Liver (tissue), 9 donors: Measurements from ENCODE around the gene SLC25A12. TPM values are rescaled to one million over a fixed set of nuclear protein-coding genes. Genes with fewer than 3 reads are reported as not detected.

Experiments
- DNase-seq: peaks from one replicate; pipeline ENCODE4 v3.0.0-alpha.2; 2017; ENCODE audit warnings: low spot score
- H3K27ac ChIP-seq, 2 donors: one replicate each; pipeline ENCODE4 v1.7.0; 2013; ENCODE audit warnings: inconsistent platforms in 2 of 2, low read length in 2 of 2, control low read depth in 1 of 2, low read depth in 1 of 2, mild to moderate bottlenecking in 1 of 2
- H3K27me3 ChIP-seq, 4 donors: one replicate each; pipeline versions ENCODE4 v1.6.1 to v1.7.0; 2013; ENCODE audit warnings: low read length in 3 of 4, inconsistent platforms in 1 of 4, mild to moderate bottlenecking in 1 of 4, moderate library complexity in 1 of 4; ENCODE audit not compliant: control insufficient read depth in 4 of 4, insufficient read depth in 4 of 4
- H3K36me3 ChIP-seq, 4 donors: one replicate each; pipeline versions ENCODE4 v1.6.1 to v1.7.0; 2013; ENCODE audit warnings: low read length in 3 of 4, mild to moderate bottlenecking in 3 of 4, low read depth in 1 of 4, moderate library complexity in 1 of 4; ENCODE audit not compliant: control insufficient read depth in 4 of 4, insufficient read depth in 3 of 4
- H3K4me1 ChIP-seq, 4 donors: one replicate each; pipeline versions ENCODE4 v1.6.1 to v1.7.0; 2013; ENCODE audit warnings: low read length in 3 of 4, mild to moderate bottlenecking in 3 of 4, moderate library complexity in 1 of 4; ENCODE audit not compliant: control insufficient read depth in 4 of 4, insufficient read depth in 4 of 4
- H3K4me3 ChIP-seq, 3 donors: one replicate each; pipeline versions ENCODE4 v1.6.1 to v1.7.0; 2013; ENCODE audit warnings: low read length in 3 of 3, control low read depth in 1 of 3, low read depth in 1 of 3, mild to moderate bottlenecking in 1 of 3
- H3K9ac ChIP-seq, 2 donors: one replicate each; pipeline ENCODE4 v1.7.0; 2013; ENCODE audit warnings: low read length in 2 of 2, mild to moderate bottlenecking in 2 of 2, moderate library complexity in 2 of 2, control low read depth in 1 of 2, low read depth in 1 of 2
- H3K9me3 ChIP-seq, 4 donors: one replicate each; pipeline versions ENCODE4 v1.6.1 to v1.7.0; 2013; ENCODE audit warnings: low read length in 3 of 4; ENCODE audit not compliant: control insufficient read depth in 4 of 4
- CTCF ChIP-seq: fragments of 150-350 bp; IDR thresholded peaks from 2 replicates; pipeline ENCODE4 v1.5.1; 2017; ENCODE audit warnings: improper control_type of control experiment, low read depth, low read length; ENCODE audit not compliant: missing input control
- HNF4A ChIP-seq, 2 donors: conservative IDR thresholded peaks; 2 replicates each; pipeline ENCODE4 v1.6.1; 2016; ENCODE audit warnings: antibody characterized with exemption in 2 of 2, mild to moderate bottlenecking in 2 of 2
- RAD21 ChIP-seq, 2 donors: IDR thresholded peaks; 2 replicates each; pipeline ENCODE4 v1.6.1; 2016; ENCODE audit warnings: antibody characterized with exemption in 2 of 2, mild to moderate bottlenecking in 2 of 2
- RXRA ChIP-seq, 2 donors: IDR thresholded peaks; 2 replicates each; pipeline ENCODE4 v1.6.1; 2017 to 2018; ENCODE audit warnings: antibody characterized with exemption in 2 of 2, mild to moderate bottlenecking in 1 of 2
- ZBTB33 ChIP-seq: IDR thresholded peaks from 2 replicates; pipeline ENCODE4 v1.6.1; 2016; ENCODE audit warnings: antibody characterized with exemption
- WGBS: extraction: QIAGEN DNeasy Blood & Tissue Kit; methylation state at CpG from one replicate; pipeline ENCODE4 v1.1.7; 2013; 5-methylcytosine and 5-hydroxymethylcytosine counted together
- polyA plus RNA-seq, 2 donors: library from polyadenylated mRNA; stranded (reverse) in 1 of 2; unstranded in 1 of 2; fragments of 200-250 nt in 1 of 2; fragments of >200 nt in 1 of 2; fragmentation: Nextera tagmentation in 1 of 2; extraction: Ambion mirVana in 1 of 2; gene quantifications; one replicate each; pipeline versions ENCODE4 v1.2.1 to v1.2.3, GENCODE V29; 2013 to 2015
- total RNA-seq, 2 donors: library from RNA; depleted of rRNA; stranded (reverse); fragments of >200 nt; gene quantifications; one replicate each; pipeline ENCODE4 v1.2.3, GENCODE V29; 2014
- TF ChIP-seq, protein P1 (sequence below): IDR thresholded peaks from 2 replicates; pipeline ENCODE4 v1.6.1; 2016; ENCODE audit warnings: antibody characterized with exemption
- TF ChIP-seq, protein P2 (sequence below): IDR thresholded peaks from 2 replicates; pipeline ENCODE4 v1.6.1; 2016; ENCODE audit warnings: antibody characterized with exemption
- TF ChIP-seq, protein P3 (sequence below): IDR thresholded peaks from 2 replicates; pipeline ENCODE4 v1.6.1; 2016; ENCODE audit warnings: antibody characterized with exemption, mild to moderate bottlenecking
- donor health status: healthy.
- donor health status: healthy.
- donor health status: healthy.
- donor health status: healthy.
- donor health status: healthy.

Gene SLC25A12
- total and polyA plus RNA-seq, 4 donors, result 0.46 to 4.4 (median 2.1) TPM

GRCh38 chr2:171788316-171788993 is 105.6 kb downstream of the SLC25A12 start:
- TF ChIP-seq, protein P1, sequence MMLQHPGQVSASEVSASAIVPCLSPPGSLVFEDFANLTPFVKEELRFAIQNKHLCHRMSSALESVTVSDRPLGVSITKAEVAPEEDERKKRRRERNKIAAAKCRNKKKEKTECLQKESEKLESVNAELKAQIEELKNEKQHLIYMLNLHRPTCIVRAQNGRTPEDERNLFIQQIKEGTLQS, result no peak
- no peak for TF ChIP-seq RAD21 (IDR thresholded peaks at IDR 0.05)
- TF ChIP-seq, protein P2, sequence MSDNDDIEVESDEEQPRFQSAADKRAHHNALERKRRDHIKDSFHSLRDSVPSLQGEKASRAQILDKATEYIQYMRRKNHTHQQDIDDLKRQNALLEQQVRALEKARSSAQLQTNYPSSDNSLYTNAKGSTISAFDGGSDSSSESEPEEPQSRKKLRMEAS, result no peak
- H3K27me3 ChIP-seq, result no peaks in the 10 kb centered on the region
- H3K4me3 ChIP-seq, result no peak overlapping the region
- DNase-seq, result no peak
- H3K4me1 ChIP-seq, result no peaks in the 10 kb centered on the region
- WGBS, result 82% methylated on average over 7 of the region's 7 CpGs
- no peak overlapping the region for H3K27ac ChIP-seq
- no peak overlapping the region for H3K9ac ChIP-seq
- peaks cover 0 to 2% (median 0%) of the 10 kb centered on the region in 4 donors for H3K36me3 ChIP-seq
- H3K9me3 ChIP-seq, result no peaks in the 10 kb centered on the region

DNA sequence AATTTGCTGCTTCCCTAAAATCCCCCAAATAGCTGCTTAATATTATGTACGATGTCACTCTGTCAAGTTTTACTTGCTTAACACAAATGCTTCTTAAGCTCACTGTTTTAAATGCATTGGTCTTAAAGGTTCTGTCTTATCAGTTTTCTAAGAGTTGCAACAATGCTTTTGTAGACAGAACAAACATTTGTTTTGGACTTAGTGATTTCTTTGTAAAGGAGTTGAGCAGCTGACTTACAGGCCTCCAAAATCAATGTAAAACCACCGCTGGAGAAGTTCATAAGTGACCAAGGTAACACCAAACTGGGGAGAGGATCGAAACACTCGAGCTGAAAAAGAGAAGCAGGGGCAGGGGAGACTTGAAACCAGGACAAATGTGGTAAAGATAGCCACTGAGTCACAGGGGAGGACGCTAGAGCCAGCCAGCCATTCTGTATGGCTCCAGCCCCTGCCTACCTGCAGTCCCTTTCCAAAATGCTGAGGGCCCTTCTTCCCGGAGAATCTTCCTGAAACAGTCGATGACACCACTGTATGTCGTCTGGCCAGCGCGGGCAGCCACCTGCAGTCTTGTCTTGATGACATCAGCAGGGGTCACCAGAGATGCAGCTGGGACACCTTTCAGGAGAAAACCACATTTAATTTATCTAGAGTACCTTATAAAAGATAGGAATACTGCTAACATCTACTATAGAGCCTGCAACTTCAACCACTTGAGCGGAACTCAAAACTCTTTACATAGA is 106.5 kb downstream of the SLC25A12 start:
- 69% methylated on average over 11 of the region's 11 CpGs for WGBS

More for the DNA sequence above, 106.5 kb downstream of the SLC25A12 start:
- peaks cover 0 to 2% (median 0%) of the 10 kb centered on the region in 4 donors for H3K36me3 ChIP-seq
- H3K27ac ChIP-seq, result no peak overlapping the region
- H3K27me3 ChIP-seq, result no peaks in the 10 kb centered on the region
- TF ChIP-seq HNF4A (conservative IDR thresholded peaks at IDR 0.05), result peak in 1 of 2 donors; percentile 11
- TF ChIP-seq RAD21 (IDR thresholded peaks at IDR 0.05), result no peak
- no peak for TF ChIP-seq CTCF
- TF ChIP-seq ZBTB33, result no peak
- TF ChIP-seq RXRA (IDR thresholded peaks at IDR 0.05), result no peak
- TF ChIP-seq, protein P3, sequence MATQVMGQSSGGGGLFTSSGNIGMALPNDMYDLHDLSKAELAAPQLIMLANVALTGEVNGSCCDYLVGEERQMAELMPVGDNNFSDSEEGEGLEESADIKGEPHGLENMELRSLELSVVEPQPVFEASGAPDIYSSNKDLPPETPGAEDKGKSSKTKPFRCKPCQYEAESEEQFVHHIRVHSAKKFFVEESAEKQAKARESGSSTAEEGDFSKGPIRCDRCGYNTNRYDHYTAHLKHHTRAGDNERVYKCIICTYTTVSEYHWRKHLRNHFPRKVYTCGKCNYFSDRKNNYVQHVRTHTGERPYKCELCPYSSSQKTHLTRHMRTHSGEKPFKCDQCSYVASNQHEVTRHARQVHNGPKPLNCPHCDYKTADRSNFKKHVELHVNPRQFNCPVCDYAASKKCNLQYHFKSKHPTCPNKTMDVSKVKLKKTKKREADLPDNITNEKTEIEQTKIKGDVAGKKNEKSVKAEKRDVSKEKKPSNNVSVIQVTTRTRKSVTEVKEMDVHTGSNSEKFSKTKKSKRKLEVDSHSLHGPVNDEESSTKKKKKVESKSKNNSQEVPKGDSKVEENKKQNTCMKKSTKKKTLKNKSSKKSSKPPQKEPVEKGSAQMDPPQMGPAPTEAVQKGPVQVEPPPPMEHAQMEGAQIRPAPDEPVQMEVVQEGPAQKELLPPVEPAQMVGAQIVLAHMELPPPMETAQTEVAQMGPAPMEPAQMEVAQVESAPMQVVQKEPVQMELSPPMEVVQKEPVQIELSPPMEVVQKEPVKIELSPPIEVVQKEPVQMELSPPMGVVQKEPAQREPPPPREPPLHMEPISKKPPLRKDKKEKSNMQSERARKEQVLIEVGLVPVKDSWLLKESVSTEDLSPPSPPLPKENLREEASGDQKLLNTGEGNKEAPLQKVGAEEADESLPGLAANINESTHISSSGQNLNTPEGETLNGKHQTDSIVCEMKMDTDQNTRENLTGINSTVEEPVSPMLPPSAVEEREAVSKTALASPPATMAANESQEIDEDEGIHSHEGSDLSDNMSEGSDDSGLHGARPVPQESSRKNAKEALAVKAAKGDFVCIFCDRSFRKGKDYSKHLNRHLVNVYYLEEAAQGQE, result no peak
- no peak overlapping the region for H3K9ac ChIP-seq
- DNase-seq, result no peak
- no peaks in the 10 kb centered on the region for H3K9me3 ChIP-seq
- no peaks in the 10 kb centered on the region for H3K4me1 ChIP-seq
- no peak overlapping the region for H3K4me3 ChIP-seq
